Measurements from ENCODE around the gene MLXIP. TPM values are rescaled to one million over a fixed set of nuclear protein-coding genes. Genes with fewer than 3 reads are reported as not detected.

Gene MLXIP
- total RNA-seq, 1 experiment from 2014 or later: 16.7 TPM

DNA sequence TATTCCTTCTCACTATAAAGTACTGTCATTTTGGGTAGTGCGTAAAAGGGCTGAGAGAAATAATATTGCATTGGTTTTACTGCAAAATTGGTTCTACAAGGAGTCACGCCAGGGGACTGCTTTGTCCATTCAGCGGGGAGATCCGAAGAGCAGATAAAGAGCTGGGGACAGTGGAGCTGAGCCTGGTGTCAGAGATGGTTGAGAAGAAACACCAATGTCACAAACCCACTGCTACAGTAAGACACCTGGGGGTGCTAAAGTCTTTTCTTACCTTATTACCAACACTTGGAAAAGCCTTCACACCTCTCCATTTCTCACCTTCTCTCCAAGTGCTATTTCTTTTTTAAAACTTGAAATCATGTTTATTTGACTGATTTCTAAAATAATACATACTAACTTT lies 81.3 kb downstream of the MLXIP start:
- no peak overlapping the region for H3K27ac ChIP-seq (ENCODE audit: low read length)
- no peaks in the 10 kb centered on the region for H3K4me1 ChIP-seq (ENCODE audit: insufficient read depth, low read length)
- H3K4me3 ChIP-seq (ENCODE audit: low read length): no peak overlapping the region
- no peaks in the 10 kb centered on the region for H4K20me1 ChIP-seq (ENCODE audit: low read length)
- CTCF ChIA-PET: no interaction called here
- H3K79me2 ChIP-seq (ENCODE audit: low read length): no peaks in the 10 kb centered on the region
- H3K36me3 ChIP-seq (ENCODE audit: low read depth, low read length): no peaks in the 10 kb centered on the region
- intact Hi-C loops (cut with micrococcal nuclease): loop anchor here (1.0 kb wide), 1 partner anchor 13 kb away; no protein-coding TSS in a partner anchor
- no peaks in the 10 kb centered on the region for H3F3A ChIP-seq (ENCODE audit: low read length, unreplicated experiment)
- no peak for DNase-seq
- no peak overlapping the region for H2AFZ ChIP-seq (ENCODE audit: low read length)
- no peaks in the 10 kb centered on the region for H3K27me3 ChIP-seq (ENCODE audit: low read length)
- no TSS peak for BruUV-seq (replicated peaks)
- no peak overlapping the region for H3K4me2 ChIP-seq (ENCODE audit: low read length)
- TF ChIP-seq EZH2 (IDR thresholded peaks at IDR 0.05; ENCODE audit: low read length, unreplicated experiment) (no peak), CTCF (conservative IDR thresholded peaks at IDR 0.05; ENCODE audit: low read depth, low read length) (no peak), EZH2phosphoT487 (IDR thresholded peaks at IDR 0.05; ENCODE audit: borderline replicate concordance, low read length) (no peak)
- ATAC-seq: peak; percentile 38; the same call in 1 of the 2 replicates
- POLR2A ChIA-PET (ENCODE audit: unreplicated experiment): no interaction called here
- H3K9ac ChIP-seq (ENCODE audit: low read length): no peak overlapping the region
- H3K9me2 ChIP-seq (replicated peaks; ENCODE audit: low read length): no peaks in the 10 kb centered on the region
- no peaks in the 10 kb centered on the region for H3K9me3 ChIP-seq (ENCODE audit: low read length)

DNA sequence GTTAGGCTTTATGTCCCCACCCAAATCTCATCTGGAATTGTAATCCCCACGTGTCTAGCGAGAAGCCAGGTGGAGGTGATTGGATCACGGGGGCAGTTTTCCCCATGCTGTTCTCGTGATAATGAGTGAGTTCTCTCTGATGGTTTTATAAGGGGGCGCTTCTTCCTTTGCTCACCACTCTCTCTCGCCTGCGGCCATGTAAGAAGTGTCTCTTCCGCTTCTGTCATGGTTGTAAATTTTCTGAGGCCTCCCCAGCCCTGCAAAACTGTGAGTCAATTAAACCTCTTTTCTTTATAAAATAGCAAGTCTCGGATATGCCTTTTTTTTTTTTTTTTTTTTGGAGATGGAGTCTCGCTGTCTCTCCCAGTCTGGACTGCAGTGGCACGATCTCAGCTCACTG lies 82.2 kb downstream of the MLXIP start:
- no peak overlapping the region for H3K9ac ChIP-seq (ENCODE audit: low read length)
- H3K36me3 ChIP-seq (ENCODE audit: low read depth, low read length): no peaks in the 10 kb centered on the region
- intact Hi-C loops (cut with micrococcal nuclease): no loop called here
- no peaks in the 10 kb centered on the region for H3F3A ChIP-seq (ENCODE audit: low read length, unreplicated experiment)
- no peak overlapping the region for H3K4me2 ChIP-seq (ENCODE audit: low read length)
- H3K9me2 ChIP-seq (replicated peaks; ENCODE audit: low read length): no peaks in the 10 kb centered on the region
- H3K4me3 ChIP-seq (ENCODE audit: low read length): no peak overlapping the region
- DNase-seq (no peak), ATAC-seq (no peak)
- H3K4me1 ChIP-seq (ENCODE audit: insufficient read depth, low read length): no peaks in the 10 kb centered on the region
- ChIA-PET CTCF (no interaction called here), POLR2A (ENCODE audit: unreplicated experiment) (no interaction called here)
- H2AFZ ChIP-seq (ENCODE audit: low read length): no peak overlapping the region
- BruUV-seq (replicated peaks): no TSS peak
- H4K20me1 ChIP-seq (ENCODE audit: low read length): no peaks in the 10 kb centered on the region
- no peaks in the 10 kb centered on the region for H3K27me3 ChIP-seq (ENCODE audit: low read length)
- no peak for TF ChIP-seq EZH2phosphoT487 (IDR thresholded peaks at IDR 0.05; ENCODE audit: borderline replicate concordance, low read length)
- TF ChIP-seq CTCF (conservative IDR thresholded peaks at IDR 0.05; ENCODE audit: low read depth, low read length): no peak
- TF ChIP-seq EZH2 (IDR thresholded peaks at IDR 0.05; ENCODE audit: low read length, unreplicated experiment): no peak
- H3K9me3 ChIP-seq (ENCODE audit: low read length): no peaks in the 10 kb centered on the region
- no peaks in the 10 kb centered on the region for H3K79me2 ChIP-seq (ENCODE audit: low read length)
- H3K27ac ChIP-seq (ENCODE audit: low read length): no peak overlapping the region

GRCh38 chr12:122161682-122162081 lies 83.1 kb downstream of the MLXIP start:
- no peaks in the 10 kb centered on the region for H3K27me3 ChIP-seq (ENCODE audit: low read length)
- TF ChIP-seq CTCF (conservative IDR thresholded peaks at IDR 0.05; ENCODE audit: low read depth, low read length) (no peak), EZH2 (IDR thresholded peaks at IDR 0.05; ENCODE audit: low read length, unreplicated experiment) (no peak), EZH2phosphoT487 (IDR thresholded peaks at IDR 0.05; ENCODE audit: borderline replicate concordance, low read length) (no peak)
- no peaks in the 10 kb centered on the region for H4K20me1 ChIP-seq (ENCODE audit: low read length)
- no peak overlapping the region for H3K4me2 ChIP-seq (ENCODE audit: low read length)
- no peaks in the 10 kb centered on the region for H3K4me1 ChIP-seq (ENCODE audit: insufficient read depth, low read length)
- no peak overlapping the region for H3K27ac ChIP-seq (ENCODE audit: low read length)
- CTCF ChIA-PET: no interaction called here
- H2AFZ ChIP-seq (ENCODE audit: low read length): no peak overlapping the region
- no peaks in the 10 kb centered on the region for H3F3A ChIP-seq (ENCODE audit: low read length, unreplicated experiment)
- intact Hi-C loops (cut with micrococcal nuclease): no loop called here
- DNase-seq: no peak
- no peaks in the 10 kb centered on the region for H3K9me3 ChIP-seq (ENCODE audit: low read length)
- no peaks in the 10 kb centered on the region for H3K9me2 ChIP-seq (replicated peaks; ENCODE audit: low read length)
- H3K36me3 ChIP-seq (ENCODE audit: low read depth, low read length): no peaks in the 10 kb centered on the region
- no peaks in the 10 kb centered on the region for H3K79me2 ChIP-seq (ENCODE audit: low read length)
- POLR2A ChIA-PET (ENCODE audit: unreplicated experiment): no interaction called here
- no peak overlapping the region for H3K9ac ChIP-seq (ENCODE audit: low read length)
- ATAC-seq: no peak
- H3K4me3 ChIP-seq (ENCODE audit: low read length): no peak overlapping the region
- BruUV-seq (replicated peaks): no TSS peak

Data from PC-3 (cell line).